NCI-H69 (cell line): ENCODE results near the gene TPCN2.
A peak's percentile ranks its signal among the peaks of the same experiment; 100 is the strongest.

Experiments used
- DNase-seq: peaks from one replicate; lab custom pipeline; 2025; lab: John Stamatoyannopoulos, UW

TPCN2 gene

GRCh38 chr11:69010964-69011623 lies 37.6 kb upstream of the TPCN2 start:
- peak; percentile 48 for DNase-seq

DNA sequence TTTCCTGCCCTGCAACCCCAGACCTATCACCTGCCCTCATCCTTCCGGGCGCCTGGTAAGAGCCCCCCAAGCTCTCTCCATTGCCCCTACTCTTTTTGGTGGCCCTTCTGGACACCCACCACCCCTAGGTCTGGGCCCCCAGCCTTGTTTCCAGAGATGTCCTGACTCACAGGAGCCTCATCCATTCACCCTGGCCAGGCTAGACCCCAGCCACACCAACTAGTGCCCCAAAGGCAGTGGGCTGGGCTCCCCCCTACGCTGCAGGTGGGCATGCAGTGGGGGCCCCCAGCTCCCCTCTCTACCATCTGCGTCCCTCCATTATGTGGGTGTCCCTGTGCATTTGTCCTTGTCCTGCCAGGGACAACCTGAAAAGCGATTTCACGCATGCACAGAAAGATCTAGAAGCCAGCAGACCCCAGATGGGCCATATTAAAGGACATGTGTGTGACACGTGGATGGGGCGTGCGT lies 37.1 kb upstream of the TPCN2 start:
- no peak for DNase-seq

- no peak for DNase-seq
These were observed 36.4 kb upstream of the TPCN2 start for GRCh38 chr11:69012092-69013008.

- peak; percentile 75 for DNase-seq
These were observed 35.5 kb upstream of the TPCN2 start, which contains the start of gene MRGPRF for GRCh38 chr11:69013009-69013951. Gene MRGPRF, minus strand, starts transcription at chr11:69013246. Its CDS starts 3,345 bp downstream, at chr11:69009901.

GRCh38 chr11:69014084-69014851 lies 34.5 kb upstream of the TPCN2 start:
- peak; percentile 77 for DNase-seq

- DNase-seq: no peak
These were observed 33.7 kb upstream of the TPCN2 start for GRCh38 chr11:69014898-69015549.

- no peak for DNase-seq
These were observed 30.8 kb upstream of the TPCN2 start for GRCh38 chr11:69017951-69018350.

DNA sequence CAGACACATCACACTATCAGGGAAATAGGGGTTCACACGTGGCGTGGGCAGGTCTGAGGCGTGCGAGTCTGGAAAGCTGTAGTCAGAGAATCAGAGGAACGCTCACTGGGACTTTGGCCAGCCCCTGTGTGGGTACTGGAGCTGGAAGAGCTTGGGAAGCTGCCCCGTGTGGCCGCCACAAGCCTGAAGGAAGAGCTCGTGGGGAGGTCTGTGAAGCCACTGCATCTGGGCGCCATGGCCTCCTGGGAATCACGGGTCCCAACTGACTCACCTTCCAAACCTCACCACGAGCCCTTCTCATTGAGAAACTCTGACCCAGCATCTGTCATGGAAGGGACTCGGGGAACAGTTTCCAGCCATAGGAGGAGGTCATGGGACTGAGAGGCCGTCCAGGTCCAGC lies 29.8 kb upstream of the TPCN2 start:
- DNase-seq: no peak

DNA sequence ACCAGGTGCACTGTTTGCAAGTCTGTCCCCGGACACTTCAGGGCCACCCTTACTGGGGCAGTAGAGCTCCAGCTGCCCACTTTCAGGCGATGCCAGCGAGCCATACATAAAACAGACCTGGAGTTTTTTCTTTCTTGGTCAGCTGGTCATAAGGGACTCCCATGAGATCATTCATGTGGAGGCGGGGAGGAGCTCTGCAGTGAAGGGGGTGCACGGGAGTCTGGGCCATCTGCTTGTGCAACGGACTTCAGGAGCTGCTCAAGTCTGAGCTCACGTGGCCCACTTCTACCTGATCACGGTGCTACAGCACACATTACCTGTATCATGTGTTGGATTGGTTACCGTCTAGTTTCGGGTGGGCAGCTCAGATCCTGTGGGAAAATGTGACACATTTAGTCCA lies 26.5 kb upstream of the TPCN2 start:
- peak; percentile 19 for DNase-seq

GRCh38 chr11:69024509-69024908 lies 24.2 kb upstream of the TPCN2 start:
- no peak for DNase-seq

- no peak for DNase-seq
These were observed 20.9 kb upstream of the TPCN2 start for GRCh38 chr11:69027704-69028372.

- DNase-seq: no peak
These were observed 18.4 kb upstream of the TPCN2 start for GRCh38 chr11:69030301-69030700.

- no peak for DNase-seq
These were observed 15.9 kb upstream of the TPCN2 start for GRCh38 chr11:69032833-69033232.

- DNase-seq: no peak
These were observed 15.3 kb upstream of the TPCN2 start for GRCh38 chr11:69033431-69033830.

DNA sequence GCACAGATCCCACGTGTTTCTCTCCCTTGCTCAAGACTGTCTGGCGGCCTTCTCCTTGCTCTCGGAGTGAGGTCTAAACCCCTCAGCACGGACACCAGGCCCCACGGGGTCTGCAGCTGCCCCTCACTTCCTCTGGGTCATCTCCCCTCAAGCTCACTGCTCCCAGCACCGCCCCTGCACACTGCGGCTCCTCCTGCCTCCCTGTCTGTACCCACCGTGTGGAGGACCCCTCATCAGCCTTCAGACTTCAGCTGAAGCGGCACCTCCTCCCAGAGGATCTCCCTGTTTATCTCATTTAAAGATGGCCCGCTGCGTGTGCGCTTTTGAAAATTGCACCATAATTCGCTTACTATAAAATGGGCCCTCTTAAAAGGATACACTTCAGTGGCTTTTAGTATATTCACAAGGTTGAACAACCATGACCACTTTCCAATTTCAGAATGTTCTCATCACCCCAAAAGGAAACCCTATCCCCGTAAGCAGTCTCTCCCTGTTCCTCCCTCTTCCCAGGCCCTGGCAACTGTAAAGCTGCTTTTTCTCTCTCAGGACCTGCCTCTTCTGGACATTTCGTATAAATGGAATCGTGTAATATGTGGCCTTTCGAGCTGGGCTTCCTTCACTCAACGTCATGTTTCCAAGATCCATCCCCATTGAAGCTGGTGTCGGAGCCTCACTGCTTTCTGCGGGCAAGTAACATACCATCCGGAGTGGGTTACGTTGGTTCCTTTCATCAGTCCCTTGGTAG lies 14.4 kb upstream of the TPCN2 start:
- no peak for DNase-seq

DNA sequence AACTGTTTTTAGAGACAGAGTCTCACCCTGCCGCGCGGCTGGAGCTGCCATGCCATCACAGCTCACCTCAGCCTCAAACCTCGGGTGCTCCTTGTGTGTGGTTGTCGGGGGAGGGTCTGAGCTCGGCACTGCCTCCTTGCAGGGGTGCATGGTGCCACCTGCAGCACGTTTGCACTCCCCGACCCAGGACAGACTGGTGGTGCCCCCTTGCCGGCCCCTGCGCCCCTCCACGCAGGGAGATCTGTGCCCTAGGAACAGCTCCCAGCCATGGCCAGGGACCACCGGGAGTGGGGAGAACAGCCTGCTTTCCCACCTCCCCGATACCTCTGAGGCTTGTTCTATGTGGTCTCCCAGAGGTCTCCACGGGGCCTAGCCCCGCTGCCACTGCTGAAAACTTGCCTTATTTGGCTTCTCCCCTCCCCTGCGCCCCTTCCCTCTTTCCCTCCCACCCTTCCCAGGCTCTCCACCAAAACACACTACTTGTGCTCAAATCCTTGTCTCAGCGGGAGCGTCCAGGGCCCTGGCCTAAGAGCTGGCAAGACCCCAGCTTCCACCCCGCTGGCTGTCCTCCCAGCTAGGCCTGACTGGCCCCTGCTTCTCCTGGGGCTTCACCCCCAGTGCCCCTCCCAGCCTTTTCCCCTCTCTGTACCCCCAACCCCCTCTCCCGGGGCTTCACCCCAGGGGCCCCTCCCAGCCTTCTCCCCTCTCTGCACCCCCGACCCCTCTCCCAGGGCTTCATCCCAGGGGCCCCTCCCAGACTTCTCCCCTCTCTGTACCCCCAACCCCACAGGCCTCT lies 13.4 kb upstream of the TPCN2 start:
- no peak for DNase-seq

DNA sequence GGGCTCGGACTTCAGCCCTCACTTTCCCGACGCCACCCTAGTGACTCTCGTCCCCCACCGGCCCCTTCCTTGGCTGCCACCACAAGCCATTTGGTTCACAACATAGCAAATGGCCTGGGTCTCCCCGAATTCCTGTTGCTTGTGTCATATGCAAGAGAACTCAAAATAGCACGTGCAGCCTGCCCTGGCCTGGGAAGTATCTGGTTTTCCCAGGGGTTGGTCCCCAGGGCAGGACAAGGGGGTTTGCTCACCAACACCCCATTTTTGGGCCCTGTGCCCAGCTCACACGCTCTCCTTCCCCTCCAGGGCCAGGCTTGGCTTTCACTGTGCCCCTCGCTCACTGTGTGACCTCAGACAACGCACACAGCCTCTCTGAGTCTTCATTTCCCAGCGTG lies 12.8 kb upstream of the TPCN2 start:
- no peak for DNase-seq

DNA sequence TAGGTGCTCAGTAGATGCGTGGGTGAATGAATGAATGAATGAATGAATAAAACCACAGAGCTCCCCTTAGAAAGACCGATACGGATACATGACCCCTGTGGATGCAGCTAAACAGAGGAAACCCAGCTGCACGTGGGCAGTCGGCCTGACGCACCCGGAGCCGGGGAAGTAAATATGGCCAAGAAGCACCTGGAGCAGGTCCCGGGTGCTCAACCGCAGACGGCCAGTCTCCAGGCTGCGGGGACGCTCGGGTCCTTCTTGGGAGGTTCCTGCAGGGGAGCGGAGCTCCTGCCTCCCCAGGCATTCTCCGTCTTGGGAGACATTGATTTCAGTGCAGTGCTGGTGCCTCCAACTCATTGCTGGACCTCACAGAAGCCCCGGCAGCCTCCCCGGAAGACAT lies 11.7 kb upstream of the TPCN2 start:
- DNase-seq: no peak

GRCh38 chr11:69037544-69037943 lies 11.2 kb upstream of the TPCN2 start:
- no peak for DNase-seq
